ENCODE results near the gene CHRM4. TPM values are rescaled to one million over a fixed set of nuclear protein-coding genes. Genes with fewer than 3 reads are reported as not detected.
A peak's percentile ranks its signal among the peaks of the same experiment; 100 is the strongest.
"Not testable (repeated sequence)": the region's sequence is repeated elsewhere in the genome, so short reads cannot be mapped to it uniquely, and the experiment has no call there.

The CHRM4 gene
- total RNA-seq, 1 experiment from 2014 or later = not detected

GRCh38 chr11:46372086-46372485 lies 19.5 kb downstream of the CHRM4 start:
- ChIA-PET CTCF (interaction anchor here (0.6 to 1.6 kb wide), 4 partner anchors 9 to 59 kb away, joined by 3 to 6 read pairs (median 3); no protein-coding TSS in a partner anchor), POLR2A (interaction anchor here (0.5 kb wide), 1 partner anchor 11 kb away, joined by 3 read pairs; no protein-coding TSS in a partner anchor)
- no peak for TF ChIP-seq CTCF (IDR thresholded peaks at IDR 0.05; ENCODE audit: unreplicated experiment)
- H3K4me1 Mint-ChIP-seq (ENCODE audit: insufficient read depth, unreplicated experiment) = no peaks in the 10 kb centered on the region
- no peaks in the 10 kb centered on the region for H3K9me3 Mint-ChIP-seq (ENCODE audit: unreplicated experiment)
- no peak overlapping the region for H3K27ac Mint-ChIP-seq (ENCODE audit: low read depth, unreplicated experiment)
- intact Hi-C loops (cut with micrococcal nuclease) = no loop called here
- no peak for DNase-seq (ENCODE audit: unreplicated experiment)
- BruUV-seq (replicated peaks) = no TSS peak
- H3K36me3 Mint-ChIP-seq (ENCODE audit: insufficient read depth, unreplicated experiment) = peaks cover 26% of the 10 kb centered on the region
- H3K4me3 Mint-ChIP-seq (ENCODE audit: unreplicated experiment) = no peak overlapping the region
- no peaks in the 10 kb centered on the region for H3K27me3 Mint-ChIP-seq (ENCODE audit: insufficient read depth, unreplicated experiment)

- POLR2A ChIA-PET; intact Hi-C loops (cut with micrococcal nuclease); H3K27me3 Mint-ChIP-seq (ENCODE audit: insufficient read depth, unreplicated experiment); H3K4me1 Mint-ChIP-seq (ENCODE audit: insufficient read depth, unreplicated experiment); H3K27ac Mint-ChIP-seq (ENCODE audit: low read depth, unreplicated experiment); H3K9me3 Mint-ChIP-seq (ENCODE audit: unreplicated experiment); H3K4me3 Mint-ChIP-seq (ENCODE audit: unreplicated experiment); BruUV-seq (replicated peaks); DNase-seq (ENCODE audit: unreplicated experiment): not testable (repeated sequence)
- peaks cover 26% of the 10 kb centered on the region for H3K36me3 Mint-ChIP-seq (ENCODE audit: insufficient read depth, unreplicated experiment)
- CTCF ChIA-PET = interaction anchor here (1.2 to 1.7 kb wide), 3 partner anchors 8 to 64 kb away, joined by 3 to 6 read pairs (median 4); no protein-coding TSS in a partner anchor
These were observed 20.3 kb downstream of the CHRM4 start for GRCh38 chr11:46371262-46371661.

GRCh38 chr11:46370253-46370652 lies 21.3 kb downstream of the CHRM4 start:
- CTCF ChIA-PET = interaction anchor here (0.9 to 1.7 kb wide), 2 partner anchors 21 to 63 kb away, joined by 3 to 4 read pairs; no protein-coding TSS in a partner anchor
- Mint-ChIP-seq H3K4me1 (ENCODE audit: insufficient read depth, unreplicated experiment) (no peaks in the 10 kb centered on the region), H3K27ac (ENCODE audit: low read depth, unreplicated experiment) (no peak overlapping the region), H3K36me3 (ENCODE audit: insufficient read depth, unreplicated experiment) (peaks cover 19% of the 10 kb centered on the region), H3K9me3 (ENCODE audit: unreplicated experiment) (no peaks in the 10 kb centered on the region), H3K4me3 (ENCODE audit: unreplicated experiment) (no peak overlapping the region), H3K27me3 (ENCODE audit: insufficient read depth, unreplicated experiment) (no peaks in the 10 kb centered on the region)
- intact Hi-C loops (cut with micrococcal nuclease) = no loop called here
- DNase-seq (ENCODE audit: unreplicated experiment) = no peak
- POLR2A ChIA-PET = interaction anchor here (0.7 kb wide), 1 partner anchor 391 kb away, joined by 3 read pairs; no protein-coding TSS in a partner anchor
- no peak for TF ChIP-seq CTCF (IDR thresholded peaks at IDR 0.05; ENCODE audit: unreplicated experiment)
- BruUV-seq (replicated peaks) = no TSS peak

GRCh38 chr11:46369458-46370152 lies 22.0 kb downstream of the CHRM4 start:
- Mint-ChIP-seq H3K4me1 (ENCODE audit: insufficient read depth, unreplicated experiment) (no peaks in the 10 kb centered on the region), H3K27ac (ENCODE audit: low read depth, unreplicated experiment) (no peak overlapping the region), H3K27me3 (ENCODE audit: insufficient read depth, unreplicated experiment) (no peaks in the 10 kb centered on the region), H3K9me3 (ENCODE audit: unreplicated experiment) (no peaks in the 10 kb centered on the region), H3K36me3 (ENCODE audit: insufficient read depth, unreplicated experiment) (peaks cover 13% of the 10 kb centered on the region), H3K4me3 (ENCODE audit: unreplicated experiment) (no peak overlapping the region)
- TF ChIP-seq CTCF (IDR thresholded peaks at IDR 0.05; ENCODE audit: unreplicated experiment) = peak; percentile 78
- ChIA-PET POLR2A (interaction anchor here (0.7 kb wide), 1 partner anchor 391 kb away, joined by 3 read pairs; no protein-coding TSS in a partner anchor), CTCF (interaction anchor here (0.8 to 1.7 kb wide), 7 partner anchors 10 to 77 kb away, joined by 3 to 18 read pairs (median 4); no protein-coding TSS in a partner anchor)
- BruUV-seq (replicated peaks) = no TSS peak
- peak; percentile 59 for DNase-seq (ENCODE audit: unreplicated experiment)
- intact Hi-C loops (cut with micrococcal nuclease) = no loop called here
